Measurements from ENCODE around the gene ABAT.

DNA sequence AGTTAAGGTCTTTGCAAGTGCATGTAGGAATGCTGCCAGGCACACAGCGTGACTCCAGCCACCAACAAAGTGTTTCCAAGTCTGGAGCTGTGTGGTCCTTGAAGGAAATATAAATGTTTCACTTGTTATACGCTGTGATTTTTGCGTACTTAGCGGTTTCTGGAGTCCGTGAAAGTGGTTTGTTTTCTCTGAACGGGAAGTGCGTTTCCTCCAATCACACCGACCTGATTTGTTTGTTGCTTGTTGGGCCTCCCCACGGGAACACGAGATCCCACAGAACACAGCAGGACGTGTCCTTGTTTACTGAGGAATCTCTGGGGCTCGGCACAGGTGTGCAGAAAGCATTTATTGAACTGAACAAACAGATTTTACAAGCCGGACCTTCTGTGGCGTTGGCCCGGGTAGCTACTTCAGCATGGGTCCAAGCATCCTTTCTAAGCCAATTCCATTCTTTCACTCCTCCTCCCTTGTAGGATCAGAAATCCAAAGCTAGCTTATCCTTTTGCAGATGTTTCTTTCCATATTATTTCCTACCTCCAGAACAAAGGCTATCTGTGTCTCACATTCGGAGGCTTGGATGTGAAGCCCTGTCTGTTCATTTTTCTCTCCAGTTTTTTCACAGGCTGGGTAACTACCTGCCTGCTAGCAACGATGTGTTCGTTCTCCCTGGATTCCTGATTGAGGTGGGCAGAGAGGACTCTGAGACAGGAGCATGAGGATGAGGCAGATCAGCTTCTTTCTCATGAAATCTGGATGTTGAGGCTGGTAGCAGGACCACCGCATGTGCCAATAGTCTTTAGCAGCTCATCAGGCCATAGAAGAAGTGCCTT lies 44.6 kb downstream of the ABAT start:
- TF ChIP-seq, protein P1, sequence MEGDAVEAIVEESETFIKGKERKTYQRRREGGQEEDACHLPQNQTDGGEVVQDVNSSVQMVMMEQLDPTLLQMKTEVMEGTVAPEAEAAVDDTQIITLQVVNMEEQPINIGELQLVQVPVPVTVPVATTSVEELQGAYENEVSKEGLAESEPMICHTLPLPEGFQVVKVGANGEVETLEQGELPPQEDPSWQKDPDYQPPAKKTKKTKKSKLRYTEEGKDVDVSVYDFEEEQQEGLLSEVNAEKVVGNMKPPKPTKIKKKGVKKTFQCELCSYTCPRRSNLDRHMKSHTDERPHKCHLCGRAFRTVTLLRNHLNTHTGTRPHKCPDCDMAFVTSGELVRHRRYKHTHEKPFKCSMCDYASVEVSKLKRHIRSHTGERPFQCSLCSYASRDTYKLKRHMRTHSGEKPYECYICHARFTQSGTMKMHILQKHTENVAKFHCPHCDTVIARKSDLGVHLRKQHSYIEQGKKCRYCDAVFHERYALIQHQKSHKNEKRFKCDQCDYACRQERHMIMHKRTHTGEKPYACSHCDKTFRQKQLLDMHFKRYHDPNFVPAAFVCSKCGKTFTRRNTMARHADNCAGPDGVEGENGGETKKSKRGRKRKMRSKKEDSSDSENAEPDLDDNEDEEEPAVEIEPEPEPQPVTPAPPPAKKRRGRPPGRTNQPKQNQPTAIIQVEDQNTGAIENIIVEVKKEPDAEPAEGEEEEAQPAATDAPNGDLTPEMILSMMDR (IDR thresholded peaks at IDR 0.05): no peak
- TF ChIP-seq POLR2A (IDR thresholded peaks at IDR 0.05; ENCODE audit: low read depth): no peak

Data from esophagus muscularis mucosa (tissue), 3 donors.